ENCODE measurements around the gene CACNB4.

The CACNB4 gene

GRCh38 chr2:151965884-151966283 is 133.0 kb downstream of the CACNB4 start:
- DNase-seq (ENCODE audit: low read depth): no peak
- no peak overlapping the region for H3K4me3 ChIP-seq (ENCODE audit: low read depth, low read length)
- TF ChIP-seq CTCF (IDR thresholded peaks at IDR 0.05; ENCODE audit: low read depth, low read length, missing control alignments): no peak

GRCh38 chr2:151961558-151961957 is 137.3 kb downstream of the CACNB4 start:
- TF ChIP-seq CTCF (IDR thresholded peaks at IDR 0.05; ENCODE audit: low read depth, low read length, missing control alignments): no peak
- H3K4me3 ChIP-seq (ENCODE audit: low read depth, low read length): no peak overlapping the region
- no peak for DNase-seq (ENCODE audit: low read depth)

GRCh38 chr2:151959238-151959637 is 139.6 kb downstream of the CACNB4 start:
- DNase-seq (ENCODE audit: low read depth): no peak
- no peak for TF ChIP-seq CTCF (IDR thresholded peaks at IDR 0.05; ENCODE audit: low read depth, low read length, missing control alignments)
- H3K4me3 ChIP-seq (ENCODE audit: low read depth, low read length): no peak overlapping the region

- TF ChIP-seq CTCF (IDR thresholded peaks at IDR 0.05; ENCODE audit: low read depth, low read length, missing control alignments): no peak
- H3K4me3 ChIP-seq (ENCODE audit: low read depth, low read length): no peak overlapping the region
- DNase-seq (ENCODE audit: low read depth): no peak
Measured at GRCh38 chr2:151953467-151953866, 145.4 kb downstream of the CACNB4 start.

- H3K4me3 ChIP-seq (ENCODE audit: low read depth, low read length): no peak overlapping the region
- DNase-seq (ENCODE audit: low read depth): no peak
- no peak for TF ChIP-seq CTCF (IDR thresholded peaks at IDR 0.05; ENCODE audit: low read depth, low read length, missing control alignments)
Measured at GRCh38 chr2:151952691-151953456, 146.0 kb downstream of the CACNB4 start.

GRCh38 chr2:151947813-151948165 is 151.1 kb downstream of the CACNB4 start:
- no peak overlapping the region for H3K4me3 ChIP-seq (ENCODE audit: low read depth, low read length)
- peak; percentile 12 for DNase-seq (ENCODE audit: low read depth)
- no peak for TF ChIP-seq CTCF (IDR thresholded peaks at IDR 0.05; ENCODE audit: low read depth, low read length, missing control alignments)

All from GM12864 (cell line).